GM18499 (cell line): Measurements from ENCODE around the gene CDK7.
"Not testable (repeated sequence)": the region's sequence is repeated elsewhere in the genome, so short reads cannot be mapped to it uniquely, and the experiment has no call there.

Source experiments
- ATAC-seq: cut with Tn5 transposase; IDR thresholded peaks from one replicate; pipeline ENCODE4 v1.9.1; 2021; ENCODE audit warnings: moderate number of reproducible peaks; ENCODE audit not compliant: insufficient read depth, unreplicated experiment

The CDK7 gene

DNA sequence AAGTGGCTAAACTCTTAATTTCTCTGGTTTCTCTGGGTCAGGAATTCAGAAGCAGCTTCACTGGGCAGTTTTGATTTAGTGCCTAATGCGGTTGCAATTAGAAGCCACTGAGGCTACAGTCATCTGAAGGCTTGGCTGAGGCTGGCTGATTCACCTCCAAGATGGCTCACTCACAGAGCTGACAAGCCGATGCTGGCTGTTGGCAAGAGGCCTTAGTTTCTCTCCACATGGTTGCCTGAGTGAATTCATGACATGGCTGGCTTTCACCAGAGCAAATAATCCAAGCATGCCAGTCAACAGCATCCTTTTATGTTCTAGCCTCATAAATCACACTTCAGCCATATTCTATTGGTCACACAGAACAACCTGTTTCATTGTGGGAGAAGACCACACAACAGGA is 2.8 kb upstream of the CDK7 start:
- no peak for ATAC-seq

DNA sequence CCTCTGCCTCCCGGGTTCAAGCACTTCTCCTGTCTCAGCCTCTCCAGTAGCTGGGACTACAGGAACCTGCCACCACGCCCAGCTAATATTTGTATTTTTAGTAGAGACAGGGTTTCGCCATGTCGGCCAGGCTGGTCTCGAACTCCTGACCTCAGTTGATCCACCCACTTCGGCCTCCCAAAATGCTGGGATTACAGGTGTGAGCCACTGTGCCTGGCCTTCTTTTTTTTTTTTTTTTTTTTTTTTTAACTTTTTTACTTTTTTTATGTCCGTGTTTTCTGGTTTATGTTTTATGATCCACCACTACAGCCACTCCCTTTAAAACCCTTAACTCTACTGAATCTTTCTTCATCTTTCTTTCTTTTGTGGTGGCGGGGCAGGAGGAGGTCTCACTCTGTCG is 2.0 kb downstream of the CDK7 start:
- not testable (repeated sequence) for ATAC-seq

DNA sequence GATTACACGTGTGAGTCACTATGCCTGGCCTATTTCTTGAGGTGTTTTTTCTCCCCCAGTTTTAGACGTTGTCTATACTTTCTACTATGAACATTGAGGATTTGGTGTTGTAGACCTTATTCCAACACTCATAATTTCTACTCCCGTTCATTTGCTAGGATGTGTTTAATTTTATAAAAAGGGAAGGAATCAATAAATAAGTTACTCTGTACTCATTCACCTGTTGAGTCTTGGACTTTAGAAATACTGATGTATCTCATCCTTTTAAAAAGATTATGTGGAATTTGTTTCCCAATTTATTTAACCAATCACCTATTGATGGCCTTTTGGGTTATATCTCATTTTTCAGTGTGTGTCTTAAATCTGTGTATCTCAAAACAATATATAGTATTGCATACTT is 3.2 kb downstream of the CDK7 start:
- no peak for ATAC-seq

DNA sequence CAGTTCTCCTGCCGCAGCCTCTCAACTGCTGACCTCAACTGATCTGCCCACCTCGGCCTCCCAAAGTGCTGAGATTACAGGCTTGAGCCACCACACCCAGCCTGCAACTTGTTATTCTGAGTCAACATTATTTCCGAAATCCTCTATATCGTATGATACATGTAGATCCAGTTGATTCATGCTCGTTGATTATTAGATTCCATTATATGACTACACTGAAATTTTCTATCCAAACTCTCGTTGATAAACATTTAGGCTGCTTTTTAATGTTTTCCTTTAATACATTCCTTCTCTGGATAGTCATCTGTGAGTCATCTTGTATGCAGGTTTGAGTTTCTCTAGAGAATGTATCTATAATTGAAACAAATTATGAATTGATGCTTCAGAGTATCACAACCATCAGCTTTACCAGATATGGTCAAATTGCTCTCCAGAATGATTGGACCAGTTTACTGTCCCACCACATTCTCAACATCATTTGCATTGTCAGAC is 4.1 kb downstream of the CDK7 start:
- no peak for ATAC-seq

DNA sequence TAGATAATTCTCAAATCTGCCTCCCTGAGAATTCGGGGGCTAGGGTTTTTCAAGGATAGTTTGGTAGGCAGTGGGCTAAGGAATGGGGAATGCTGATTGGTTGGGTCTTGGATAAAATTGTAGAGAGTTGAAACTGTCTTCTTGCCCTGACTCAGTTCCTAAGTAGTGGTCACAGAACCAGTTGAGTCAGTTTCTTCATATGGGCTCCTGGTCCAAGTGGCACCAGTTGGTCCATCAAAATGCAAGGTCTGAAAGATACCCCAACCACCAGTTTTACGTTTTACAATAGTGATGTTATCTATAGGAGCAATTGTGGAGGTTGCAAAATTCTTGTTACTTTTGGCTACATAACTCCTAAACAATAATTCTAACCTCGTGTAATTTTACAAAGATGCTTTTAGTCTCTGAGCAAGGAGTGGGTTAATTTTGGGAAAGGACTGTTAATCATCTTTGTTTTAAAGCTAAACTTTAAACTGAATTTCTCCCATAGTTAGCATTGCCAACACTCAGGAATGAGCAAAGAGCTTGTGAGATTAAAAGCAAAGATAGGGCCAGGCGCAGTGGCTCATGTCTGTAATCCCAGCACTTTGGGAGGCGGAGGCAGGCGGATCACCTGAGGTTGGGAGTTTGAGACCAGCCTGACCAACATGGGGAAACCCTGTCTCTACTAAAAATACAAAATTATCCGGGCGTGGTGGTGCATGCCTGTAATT is 7.7 kb downstream of the CDK7 start:
- no peak for ATAC-seq

DNA sequence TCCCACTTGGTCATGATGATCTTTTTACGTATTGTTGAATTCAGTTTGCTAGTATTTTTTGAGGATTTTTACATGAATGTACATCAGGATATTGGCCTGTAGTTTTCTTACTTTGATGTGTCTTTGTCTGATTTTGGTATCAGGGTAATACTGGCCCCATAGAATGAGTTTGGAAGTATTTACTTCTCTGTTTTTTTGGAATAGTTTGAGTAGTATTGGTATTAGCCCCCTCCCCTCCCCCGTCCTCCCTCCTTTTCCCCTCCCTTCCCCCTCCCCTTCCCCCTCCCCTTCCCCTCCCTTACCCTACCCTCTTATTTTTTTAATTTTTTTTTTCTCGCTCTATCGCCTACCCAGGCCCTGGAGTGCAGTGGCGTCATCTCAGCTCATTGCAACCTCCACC is 10.3 kb downstream of the CDK7 start:
- ATAC-seq = no peak

DNA sequence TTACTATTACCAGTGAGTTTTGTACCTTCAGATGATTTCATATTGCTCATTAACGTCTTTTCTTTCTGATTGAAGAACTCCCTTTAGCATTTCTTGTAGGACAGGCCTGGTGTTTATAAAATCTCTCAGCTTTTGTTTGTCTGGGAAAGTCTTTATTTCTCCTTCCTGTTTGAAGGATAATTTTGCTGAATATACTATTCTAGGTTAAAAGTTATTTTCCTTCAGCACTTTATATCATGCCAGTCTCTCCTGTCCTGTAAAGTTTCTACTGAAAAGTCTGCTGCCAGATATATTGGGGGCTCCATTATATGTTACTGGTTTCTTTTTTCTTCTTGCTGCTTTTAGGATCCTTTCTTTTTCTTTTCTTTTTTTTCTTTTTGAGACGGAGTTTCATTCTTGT is 13.3 kb downstream of the CDK7 start:
- no peak for ATAC-seq

DNA sequence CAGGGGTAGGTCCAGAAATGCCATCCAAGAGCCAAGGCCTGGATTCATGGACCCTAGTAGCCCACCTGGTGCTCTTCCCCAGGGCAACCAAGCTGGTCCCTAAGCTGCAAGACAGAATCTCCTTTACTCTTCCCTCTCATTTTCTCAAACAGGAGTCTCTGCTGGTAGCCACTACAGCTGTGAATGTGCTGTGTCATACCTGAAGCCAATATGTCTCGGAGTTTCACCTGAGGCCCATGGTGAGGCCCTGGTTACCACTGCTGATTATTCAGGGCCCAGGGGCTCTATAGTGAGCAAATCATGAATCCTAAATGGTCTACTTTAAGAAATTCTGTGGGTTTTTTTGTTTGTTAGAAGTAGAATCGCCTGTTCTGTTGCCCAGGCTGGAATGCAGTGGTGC is 15.9 kb downstream of the CDK7 start:
- no peak for ATAC-seq

DNA sequence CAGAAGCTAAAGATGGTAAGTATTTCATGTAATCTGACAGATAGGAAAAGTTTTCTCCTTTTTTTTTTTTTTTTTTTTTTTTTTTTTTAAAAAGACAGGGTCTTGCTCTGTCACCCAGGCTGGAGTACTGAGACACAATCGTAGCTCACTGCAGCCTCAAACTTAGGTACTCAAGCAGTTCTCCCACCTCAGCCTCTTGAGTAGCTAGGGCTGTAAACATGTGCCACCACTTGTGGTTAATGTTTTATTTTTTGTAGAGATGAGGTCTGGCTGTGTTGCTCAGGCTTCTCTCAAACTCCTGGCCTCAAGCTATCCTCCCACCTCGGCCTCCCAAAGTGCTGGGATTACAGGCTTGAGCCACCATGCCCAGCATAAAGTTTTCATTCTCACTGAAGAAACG is 17.8 kb downstream of the CDK7 start:
- no peak for ATAC-seq

DNA sequence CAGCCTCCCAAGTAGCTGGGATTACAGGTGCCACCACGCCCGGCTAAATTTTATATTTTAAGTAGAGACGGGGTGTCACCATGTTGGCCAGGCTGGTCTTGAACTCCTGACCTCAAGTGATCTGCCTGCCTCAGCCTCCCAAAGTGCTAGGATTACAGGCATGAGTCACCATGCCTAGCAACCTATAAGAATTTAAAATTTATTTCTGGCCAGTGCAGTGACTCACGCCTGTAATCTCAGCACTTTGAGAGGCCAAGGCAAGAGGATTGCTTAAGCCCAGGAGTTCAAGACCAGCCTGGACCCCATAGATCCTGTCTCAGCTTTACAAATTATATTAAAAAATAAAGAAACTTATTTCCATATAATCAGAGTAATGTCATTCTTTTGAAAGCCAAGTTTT is 21.3 kb downstream of the CDK7 start:
- not testable (repeated sequence) for ATAC-seq

DNA sequence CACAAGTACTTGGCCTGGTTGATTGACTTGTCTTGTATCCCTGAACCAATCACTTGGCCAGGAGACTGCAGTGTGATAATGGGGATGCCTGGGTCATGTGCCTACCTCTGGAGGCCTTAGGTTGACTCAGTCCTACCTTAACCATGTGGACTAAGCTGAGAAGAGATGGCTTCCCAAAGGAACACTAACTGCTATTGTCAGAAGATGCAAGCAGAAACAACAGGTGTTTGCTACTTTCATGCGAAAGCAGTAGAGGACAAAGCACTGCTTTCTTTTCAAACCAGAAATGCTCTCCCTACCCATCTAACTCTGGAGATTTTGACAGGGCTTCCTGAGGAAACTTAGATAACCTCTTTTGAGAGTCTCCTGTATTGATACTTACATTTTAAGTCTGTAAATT is 22.9 kb downstream of the CDK7 start:
- no peak for ATAC-seq

DNA sequence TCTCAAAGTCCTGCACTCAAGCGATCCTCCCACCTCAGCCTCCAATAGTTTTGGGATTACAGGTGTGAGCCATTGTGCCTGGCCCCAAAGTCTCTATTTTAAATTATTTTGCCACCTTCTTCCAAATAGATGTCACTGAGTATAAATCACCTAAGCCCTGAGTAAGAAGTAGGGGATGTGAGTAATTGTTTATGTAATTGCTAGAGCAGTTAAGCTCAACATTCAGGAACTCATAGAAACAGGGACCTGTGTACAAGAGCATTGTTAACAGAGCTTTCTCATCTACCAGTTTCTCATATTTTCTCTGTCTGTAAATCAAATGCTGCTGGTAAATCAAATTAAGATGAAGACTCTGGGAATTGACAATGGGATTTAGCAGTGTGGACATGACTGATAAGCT is 26.3 kb downstream of the CDK7 start:
- no peak for ATAC-seq

DNA sequence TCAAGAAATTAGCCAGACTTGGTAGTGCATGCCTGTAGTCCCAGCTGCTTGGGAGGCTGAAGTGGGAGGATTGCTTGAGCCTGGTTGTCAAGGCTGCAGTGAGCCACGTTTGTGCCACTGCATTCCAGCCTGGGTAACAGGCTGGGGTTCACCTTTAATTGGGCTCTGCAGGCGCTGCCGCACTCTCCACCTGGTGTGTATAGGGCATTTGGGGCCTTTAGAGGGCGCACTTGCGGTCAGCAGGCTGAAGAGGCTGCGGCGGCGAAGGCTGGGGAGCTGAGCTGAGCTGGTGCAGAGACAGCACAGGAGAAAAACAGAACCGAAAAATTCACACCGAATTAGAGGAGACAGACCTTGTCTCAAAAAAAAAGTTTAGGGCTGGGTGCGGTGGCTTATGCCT is 31.2 kb downstream of the CDK7 start:
- no peak for ATAC-seq

DNA sequence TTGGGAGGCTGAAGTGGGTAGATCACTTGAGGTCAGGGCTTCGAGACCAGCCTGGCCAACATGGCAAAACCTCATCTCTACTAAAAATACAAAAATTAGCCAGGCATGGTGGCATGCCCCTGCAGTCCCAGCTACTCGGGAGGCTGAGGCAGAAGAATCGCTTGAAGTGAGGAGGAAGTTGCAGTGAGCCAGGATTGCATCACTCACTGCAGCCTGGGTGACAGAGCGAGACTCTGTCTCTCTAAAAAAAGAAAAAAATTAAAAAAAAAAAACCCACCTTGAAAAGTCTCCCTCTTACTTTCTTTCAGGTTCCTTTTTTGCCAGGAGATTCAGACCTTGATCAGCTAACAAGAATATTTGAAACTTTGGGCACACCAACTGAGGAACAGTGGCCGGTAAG is 34.2 kb downstream of the CDK7 start:
- ATAC-seq = no peak

DNA sequence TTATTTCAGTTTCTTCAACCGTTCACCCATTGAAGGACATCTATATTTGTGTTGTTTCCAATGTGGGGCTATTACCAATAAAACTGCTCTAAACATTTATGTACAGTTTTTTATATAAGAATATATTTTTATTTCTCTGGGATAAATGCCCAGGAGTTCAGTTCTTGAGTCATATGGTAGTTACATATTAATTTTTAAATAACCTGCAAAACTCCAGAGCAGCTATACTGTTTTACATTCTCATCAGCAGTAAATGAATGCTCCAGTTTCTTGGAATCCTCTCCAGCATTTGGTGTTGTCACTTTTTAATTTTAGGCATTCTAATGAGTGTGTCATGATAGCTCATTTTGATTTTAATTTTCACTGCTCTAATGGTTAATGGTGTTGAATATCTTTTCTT is 36.2 kb downstream of the CDK7 start:
- no peak for ATAC-seq

DNA sequence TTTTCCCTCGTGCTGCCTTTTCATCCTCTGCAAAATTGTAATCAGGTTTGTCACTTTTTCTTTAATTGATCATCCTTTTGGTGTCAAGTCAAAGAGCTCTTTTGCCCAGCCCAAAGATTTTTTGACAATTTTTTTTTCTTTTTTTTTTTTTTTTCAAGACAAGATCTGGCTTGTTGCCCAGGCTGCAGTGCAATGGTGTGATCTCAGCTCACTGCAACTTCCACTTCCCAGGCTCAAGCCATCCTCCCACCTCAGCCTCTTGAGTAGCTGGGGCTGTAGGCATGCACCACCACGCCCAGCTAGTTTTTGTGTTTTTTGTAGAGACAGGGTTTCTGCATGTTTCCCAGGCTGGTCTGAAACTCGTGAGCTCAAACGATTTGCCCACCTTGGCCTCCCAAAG is 36.7 kb downstream of the CDK7 start:
- no peak for ATAC-seq

DNA sequence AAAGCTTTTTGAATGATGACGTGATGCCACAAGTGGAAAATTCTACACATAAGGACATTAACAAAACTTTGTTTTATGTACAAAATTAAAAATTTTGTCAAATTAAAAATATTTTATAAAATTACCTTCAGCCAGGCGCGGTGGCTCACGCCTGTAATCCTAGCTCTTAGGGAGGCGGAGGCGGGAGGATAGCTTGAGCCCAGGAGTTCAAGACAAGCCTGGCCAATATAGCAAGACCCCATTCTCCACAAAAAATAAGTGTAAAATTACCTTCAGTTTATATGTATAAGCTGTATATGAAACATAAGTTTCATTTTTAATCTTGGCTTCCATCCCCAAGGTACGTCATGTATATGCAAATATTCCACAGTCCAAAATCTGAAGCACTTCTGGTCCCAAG is 40.9 kb downstream of the CDK7 start:
- ATAC-seq = no peak

DNA sequence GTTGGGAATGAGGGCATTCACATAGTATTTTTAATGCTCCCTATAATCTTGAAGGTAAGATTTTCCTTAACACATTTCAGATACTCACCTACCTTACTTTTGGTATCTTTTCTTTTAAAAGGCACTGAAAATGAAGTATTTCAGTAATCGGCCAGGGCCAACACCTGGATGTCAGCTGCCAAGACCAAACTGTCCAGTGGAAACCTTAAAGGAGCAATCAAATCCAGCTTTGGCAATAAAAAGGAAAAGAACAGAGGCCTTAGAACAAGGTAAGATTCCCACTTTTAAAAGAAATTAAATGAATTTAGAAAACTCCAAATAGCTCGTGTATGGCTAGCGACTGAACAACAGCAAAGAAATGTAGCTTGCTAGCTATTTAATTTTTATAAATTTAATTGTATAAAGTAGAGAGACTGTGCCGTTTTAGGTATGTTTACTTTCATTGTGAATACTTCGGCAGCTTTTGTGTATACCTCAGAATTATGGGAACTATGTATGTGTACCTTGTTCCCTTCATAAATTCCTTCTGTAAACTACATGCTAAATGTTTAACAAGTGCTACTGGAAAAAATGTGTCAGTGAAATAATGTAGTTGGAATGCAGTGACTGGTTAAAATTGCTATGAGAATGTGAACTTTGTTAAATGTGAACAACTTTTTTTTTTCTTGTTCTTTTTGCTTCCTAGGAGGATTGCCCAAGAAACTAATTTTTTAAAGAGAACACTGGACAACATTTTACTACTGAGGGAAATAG is 41.9 kb downstream of the CDK7 start:
- no peak for ATAC-seq

DNA sequence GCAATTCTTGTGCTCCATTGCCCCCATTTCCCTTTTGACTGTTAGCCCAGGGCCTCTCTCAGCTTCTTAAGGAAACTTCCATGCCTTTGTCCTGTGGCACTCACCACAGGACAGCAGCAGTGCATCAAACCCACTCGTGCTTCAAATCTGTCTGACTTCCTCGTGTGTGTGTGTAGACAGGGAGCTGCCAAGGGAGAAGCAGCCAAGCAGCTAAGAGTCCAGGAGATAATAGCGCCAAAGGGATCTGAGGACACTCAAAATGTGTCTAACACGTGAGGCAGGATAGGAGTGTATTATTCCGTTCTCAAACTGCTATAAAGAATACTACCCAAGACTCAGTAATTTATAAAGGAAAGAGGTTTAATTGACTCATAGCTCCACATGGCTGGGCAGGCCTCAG is 44.8 kb downstream of the CDK7 start:
- ATAC-seq = no peak

DNA sequence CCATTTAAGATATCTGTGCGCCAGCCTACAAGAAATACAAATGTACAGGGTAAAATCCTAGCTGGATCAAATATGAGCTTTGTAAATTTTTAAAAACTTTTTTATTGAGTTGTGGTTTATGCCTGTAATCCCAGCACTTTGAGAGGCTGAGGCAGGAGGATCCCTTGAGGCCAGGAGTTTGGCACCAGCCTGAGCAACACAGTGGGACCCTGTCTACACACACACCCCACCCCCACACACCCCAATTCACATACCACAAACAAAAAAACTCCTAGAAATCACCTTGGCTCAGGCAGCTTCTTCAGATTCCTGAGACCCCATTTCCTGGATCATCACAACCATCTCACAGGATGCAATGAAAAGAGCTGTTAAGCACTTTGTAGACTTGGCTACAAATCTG is 46.4 kb downstream of the CDK7 start:
- no peak for ATAC-seq

DNA sequence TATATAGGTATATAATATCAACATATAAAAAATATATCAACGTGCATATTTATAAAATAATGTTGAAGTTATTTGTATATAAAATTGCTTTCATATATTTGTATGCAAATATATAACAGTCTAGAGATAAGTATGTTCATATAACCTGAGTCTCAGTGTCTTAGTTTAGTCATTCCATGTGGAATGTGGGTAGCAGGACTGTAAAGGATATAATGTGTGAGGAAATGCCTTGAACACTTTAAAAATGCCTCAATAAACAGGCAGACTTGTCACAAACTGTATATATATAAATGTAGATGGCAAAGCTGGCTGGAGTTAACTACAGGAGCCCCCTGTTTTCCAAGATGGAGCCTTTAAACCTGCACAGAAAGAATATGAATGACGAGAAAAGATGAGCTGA is 49.5 kb downstream of the CDK7 start:
- ATAC-seq = no peak
